A673 (cell line): ENCODE data around the gene GPHA2.

ENCODE experiments used
- CTCF ChIP-seq: fragments of 300-800, 200-600 bp; sonication (generic); conservative IDR thresholded peaks from 2 replicates; pipeline ENCODE4 v1.5.1; 2017; ENCODE audit warnings: low read depth, mild to moderate bottlenecking, antibody characterized with exemption, low read length, moderate library complexity, mixed read lengths
- EZH2 ChIP-seq: fragments of 200-600 bp; sonication (generic); IDR thresholded peaks from 2 replicates; pipeline ENCODE4 v1.6.1; 2017; ENCODE audit warnings: borderline replicate concordance, low read depth, mild to moderate bottlenecking, mixed read lengths, antibody characterized with exemption, low read length; ENCODE audit not compliant: poor library complexity, severe bottlenecking

GRCh38 chr11:64923151-64923661 lies 12.5 kb downstream of the GPHA2 start:
- no peak for TF ChIP-seq EZH2
- no peak for TF ChIP-seq CTCF
